ENCODE results near the gene SYNDIG1.

DNA sequence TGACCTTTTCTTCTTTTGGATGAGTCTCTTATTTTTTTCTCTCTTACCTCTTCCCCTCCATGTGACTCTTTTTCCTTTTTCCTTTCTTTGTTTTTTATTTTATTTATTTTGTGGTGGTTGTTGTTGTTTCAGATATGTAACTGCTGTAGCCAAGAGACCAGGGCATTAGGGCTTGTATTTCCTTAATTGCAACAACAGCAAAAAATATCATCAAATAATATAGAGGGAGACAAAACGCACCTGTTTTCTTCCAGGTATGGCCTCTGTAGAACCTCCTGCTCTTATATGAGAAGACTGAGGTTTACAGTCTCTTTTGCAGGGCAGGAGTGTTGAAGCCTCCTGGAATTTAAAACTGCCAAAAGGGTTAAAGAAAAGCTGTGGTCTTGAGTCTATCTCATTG, 149.3 kb downstream of the SYNDIG1 start:
- TF ChIP-seq POLR2A (IDR thresholded peaks at IDR 0.05; ENCODE audit: low read length) (no peak), GATA1 (IDR thresholded peaks at IDR 0.05; ENCODE audit: low read depth, low read length) (no peak)
